HG02763 (cell line): ENCODE results near the gene QPCT.
"Not testable (repeated sequence)": the region's sequence is repeated elsewhere in the genome, so short reads cannot be mapped to it uniquely, and the experiment has no call there.

Experiments
- ATAC-seq: cut with Tn5 transposase; IDR thresholded peaks from one replicate; pipeline ENCODE4 v1.9.1; 2021; ENCODE audit warnings: mild to moderate bottlenecking, moderate library complexity; ENCODE audit not compliant: unreplicated experiment

The QPCT gene

GRCh38 chr2:37389989-37390765 lies 45.7 kb downstream of the QPCT start:
- peak; percentile 93 for ATAC-seq

GRCh38 chr2:37390777-37391176 lies 46.3 kb downstream of the QPCT start:
- no peak for ATAC-seq

GRCh38 chr2:37391711-37392110 lies 47.3 kb downstream of the QPCT start:
- no peak for ATAC-seq

- no peak for ATAC-seq
These were observed 48.0 kb downstream of the QPCT start for GRCh38 chr2:37392428-37392827.

- no peak for ATAC-seq
These were observed 49.8 kb downstream of the QPCT start for GRCh38 chr2:37394263-37394662.

- ATAC-seq = no peak
These were observed 50.5 kb downstream of the QPCT start for GRCh38 chr2:37394796-37395555.

- ATAC-seq = no peak
These were observed 52.6 kb downstream of the QPCT start for GRCh38 chr2:37396890-37397565.

- ATAC-seq = no peak
These were observed 54.6 kb downstream of the QPCT start for GRCh38 chr2:37398990-37399389.

GRCh38 chr2:37400041-37400440 lies 55.6 kb downstream of the QPCT start:
- ATAC-seq = no peak

- ATAC-seq = no peak
These were observed 58.2 kb downstream of the QPCT start for GRCh38 chr2:37402636-37403035.

GRCh38 chr2:37405781-37406180 lies 61.4 kb downstream of the QPCT start:
- no peak for ATAC-seq

GRCh38 chr2:37412231-37412630 lies 67.8 kb downstream of the QPCT start:
- no peak for ATAC-seq

- ATAC-seq = not testable (repeated sequence)
These were observed 69.6 kb downstream of the QPCT start for GRCh38 chr2:37413911-37414469.

- ATAC-seq = no peak
These were observed 70.1 kb downstream of the QPCT start for GRCh38 chr2:37414470-37414949.

- ATAC-seq = no peak
These were observed 70.8 kb downstream of the QPCT start for GRCh38 chr2:37415128-37415820.

- ATAC-seq = no peak
These were observed 72.9 kb downstream of the QPCT start for GRCh38 chr2:37417321-37417720.

- ATAC-seq = no peak
These were observed 74.5 kb downstream of the QPCT start for GRCh38 chr2:37418956-37419355.

- no peak for ATAC-seq
These were observed 77.3 kb downstream of the QPCT start for GRCh38 chr2:37421686-37422085.

GRCh38 chr2:37422816-37423215 lies 78.4 kb downstream of the QPCT start:
- ATAC-seq = no peak
